OCI-LY7 (cell line): Measurements from ENCODE around the gene KRTAP16-1.
"Not testable (repeated sequence)": the region's sequence is repeated elsewhere in the genome, so short reads cannot be mapped to it uniquely, and the experiment has no call there.

Experiments used
- EZH2phosphoT487 ChIP-seq: fragments of 200-600 bp; sonication (generic); IDR thresholded peaks from 2 replicates; pipeline ENCODE4 v1.6.1; 2018; ENCODE audit warnings: low read depth, borderline replicate concordance, mild to moderate bottlenecking, mixed run types, antibody characterized with exemption, low read length, moderate library complexity, mixed read lengths
- TF ChIP-seq, protein P1 (sequence below): fragments of 200-600 bp; sonication (generic); conservative IDR thresholded peaks from 2 replicates; pipeline ENCODE4 v1.5.1; 2014; ENCODE audit warnings: mild to moderate bottlenecking, antibody characterized with exemption, low read length, moderate library complexity, mixed read lengths

DNA sequence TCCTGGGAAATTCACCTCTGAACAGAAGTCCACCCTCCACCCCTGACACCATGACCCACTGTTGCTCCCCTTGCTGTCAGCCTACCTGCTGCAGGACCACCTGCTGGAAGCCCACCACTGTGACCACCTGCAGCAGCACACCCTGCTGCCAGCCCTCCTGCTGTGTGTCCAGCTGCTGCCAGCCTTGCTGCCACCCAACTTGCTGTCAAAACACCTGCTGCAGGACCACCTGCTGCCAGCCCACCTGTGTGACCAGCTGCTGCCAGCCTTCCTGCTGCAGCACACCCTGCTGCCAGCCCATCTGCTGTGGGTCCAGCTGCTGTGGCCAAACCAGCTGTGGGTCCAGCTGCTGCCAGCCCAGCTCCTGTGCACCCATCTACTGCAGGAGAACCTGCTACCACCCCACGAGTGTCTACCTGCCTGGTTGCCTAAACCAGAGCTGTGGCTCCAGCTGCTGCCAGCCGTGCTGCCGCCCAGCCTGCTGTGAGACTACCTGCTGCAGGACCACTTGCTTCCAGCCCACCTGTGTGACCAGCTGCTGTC lies 33.4 kb downstream of the KRTAP16-1 start, which contains the start of gene KRTAP9-7:
- TF ChIP-seq, protein P1, sequence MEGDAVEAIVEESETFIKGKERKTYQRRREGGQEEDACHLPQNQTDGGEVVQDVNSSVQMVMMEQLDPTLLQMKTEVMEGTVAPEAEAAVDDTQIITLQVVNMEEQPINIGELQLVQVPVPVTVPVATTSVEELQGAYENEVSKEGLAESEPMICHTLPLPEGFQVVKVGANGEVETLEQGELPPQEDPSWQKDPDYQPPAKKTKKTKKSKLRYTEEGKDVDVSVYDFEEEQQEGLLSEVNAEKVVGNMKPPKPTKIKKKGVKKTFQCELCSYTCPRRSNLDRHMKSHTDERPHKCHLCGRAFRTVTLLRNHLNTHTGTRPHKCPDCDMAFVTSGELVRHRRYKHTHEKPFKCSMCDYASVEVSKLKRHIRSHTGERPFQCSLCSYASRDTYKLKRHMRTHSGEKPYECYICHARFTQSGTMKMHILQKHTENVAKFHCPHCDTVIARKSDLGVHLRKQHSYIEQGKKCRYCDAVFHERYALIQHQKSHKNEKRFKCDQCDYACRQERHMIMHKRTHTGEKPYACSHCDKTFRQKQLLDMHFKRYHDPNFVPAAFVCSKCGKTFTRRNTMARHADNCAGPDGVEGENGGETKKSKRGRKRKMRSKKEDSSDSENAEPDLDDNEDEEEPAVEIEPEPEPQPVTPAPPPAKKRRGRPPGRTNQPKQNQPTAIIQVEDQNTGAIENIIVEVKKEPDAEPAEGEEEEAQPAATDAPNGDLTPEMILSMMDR = not testable (repeated sequence)
- not testable (repeated sequence) for TF ChIP-seq EZH2phosphoT487
